ENCODE results near the gene B3GNT9. TPM values are rescaled to one million over a fixed set of nuclear protein-coding genes. Genes with fewer than 3 reads are reported as not detected.

Gene B3GNT9
- total and polyA plus RNA-seq, 2 of the 8 experiments (the other 6 are each of a cell fraction or from before 2014, with no cell fraction given), result 3.5 to 9.0 TPM

DNA sequence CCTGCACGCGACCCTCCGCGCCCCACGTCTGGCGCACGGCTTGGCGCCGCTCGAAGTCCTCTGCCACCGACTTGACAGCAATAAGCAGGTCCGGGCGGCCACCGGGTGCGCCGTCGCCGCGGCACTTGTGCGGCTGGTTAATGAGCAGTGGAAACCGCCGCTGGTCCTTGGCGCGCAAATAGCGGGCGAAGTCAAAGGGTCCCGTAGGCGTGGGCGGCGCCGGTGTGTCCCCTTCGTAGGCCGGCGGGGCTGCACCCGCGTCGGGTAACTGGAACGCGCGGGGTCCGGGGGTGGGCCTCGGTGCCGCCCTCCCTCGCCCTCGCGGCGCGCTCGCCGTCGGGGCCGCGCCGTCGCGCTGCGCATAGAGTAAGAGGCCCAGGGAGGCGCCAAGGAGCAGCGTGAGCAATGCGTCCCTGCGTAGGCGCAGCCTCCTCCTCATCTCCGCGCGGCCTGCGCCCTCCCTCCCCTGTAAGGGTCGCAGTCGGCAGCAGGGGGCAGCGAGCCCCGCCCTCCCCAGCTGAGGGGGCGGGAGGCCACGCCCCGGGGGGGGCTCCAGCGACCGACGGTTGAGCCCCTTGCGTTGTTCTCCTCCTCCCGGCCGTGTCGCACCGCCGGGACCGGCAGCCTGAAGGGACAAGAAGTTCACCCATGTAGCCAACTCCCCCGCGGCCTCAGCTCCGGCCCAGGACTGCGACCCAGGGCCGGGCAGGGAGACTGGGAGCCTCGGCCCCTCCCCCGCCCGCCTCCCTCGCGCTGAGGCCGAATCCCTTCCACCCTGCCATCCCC, 558 bp downstream of the B3GNT9 start:
- Histone ChIP-seq H4K20me1 (replicated peaks in 1 of 2; ENCODE audit: control insufficient read depth in 1 of 2, insufficient read depth in 2 of 2, low read length in 2 of 2) (peaks cover 3 to 26% of the 10 kb centered on the region in 2 experiments), H4K5ac (ENCODE audit: insufficient read length, low read depth, low read length) (peak overlapping the region; percentile 83), H3K4me3 (ENCODE audit: extremely low read depth in 1 of 4, insufficient read depth in 2 of 4, low read depth in 3 of 4, low read length in 4 of 4) (peak overlapping the region; percentile 62 to 75 (median 72)), H3K9me3 (ENCODE audit: insufficient read depth in 2 of 2, low read depth in 1 of 2, low read length in 1 of 2) (no peaks in the 10 kb centered on the region; a peak in 1 of 4 replicates), H3K23ac (ENCODE audit: insufficient read length) (no peak overlapping the region), H3K79me2 (ENCODE audit: control insufficient read depth in 1 of 2, insufficient read depth in 2 of 2, low read length in 2 of 2) (no peaks in the 10 kb centered on the region), H3K56ac (replicated peaks; ENCODE audit: insufficient read length, low read depth, low read length) (peak overlapping the region; percentile 39), H2AK5ac (ENCODE audit: low read depth, low read length) (no peak overlapping the region), H3K27me3 (replicated peaks in 1 of 4; ENCODE audit: control insufficient read depth in 3 of 4, extremely low read depth in 1 of 4, insufficient read depth in 3 of 4, low read length in 3 of 4) (peaks cover 27 to 49% (median 41%) of the 10 kb centered on the region in 4 experiments), H3K4ac (replicated peaks; ENCODE audit: insufficient read length, low read depth, low read length) (no peak overlapping the region), H3K9ac (replicated peaks in 1 of 4; ENCODE audit: extremely low read depth in 1 of 4, low read depth in 3 of 4, low read length in 3 of 4) (peak overlapping the region in 2 of 4 experiments; percentile 42 to 45; a peak in 2 of 7 replicates), H3K79me1 (ENCODE audit: low read depth, low read length) (no peaks in the 10 kb centered on the region), H3K4me2 (ENCODE audit: insufficient read depth in 1 of 2, low read depth in 2 of 2, low read length in 2 of 2) (peak overlapping the region; percentile 80 to 92), H2BK120ac (replicated peaks; ENCODE audit: low read depth, low read length) (no peak overlapping the region), H2BK5ac (ENCODE audit: low read depth, low read length) (no peak overlapping the region; the same call in 1 of the 2 replicates), H3K14ac (ENCODE audit: insufficient read length) (no peak overlapping the region), H2AFZ (ENCODE audit: low read length) (no peak overlapping the region; the same call in 1 of the 2 replicates), H4K91ac (replicated peaks; ENCODE audit: insufficient read length, low read length) (no peak overlapping the region), H3K27ac (ENCODE audit: low read depth, low read length) (no peak overlapping the region), H4K8ac (ENCODE audit: extremely low read depth, insufficient read depth, low read length) (peak overlapping the region; percentile 96), H2BK12ac (ENCODE audit: low read depth, low read length) (no peak overlapping the region), H3K18ac (ENCODE audit: extremely low read depth, low read length) (peak overlapping the region; percentile 97; the same call in 1 of the 2 replicates), H3K4me1 (replicated peaks in 1 of 4; ENCODE audit: control insufficient read depth in 3 of 4, insufficient read depth in 4 of 4, low read length in 3 of 4) (peaks cover 0 to 11% (median 9%) of the 10 kb centered on the region in 4 experiments; a peak in 5 of 7 replicates), H3K36me3 (ENCODE audit: control insufficient read depth in 2 of 4, insufficient read depth in 4 of 4, low read length in 3 of 4) (peaks cover 11 to 18% (median 16%) of the 10 kb centered on the region in 4 experiments; a peak in 5 of 8 replicates), H2BK20ac (ENCODE audit: low read length) (no peak overlapping the region), H2BK15ac (ENCODE audit: low read length) (no peak overlapping the region), H3K23me2 (ENCODE audit: low read depth, low read length) (peaks cover 17% of the 10 kb centered on the region; the same call in 1 of the 2 replicates)
- POLR2A ChIA-PET (ENCODE audit: partially characterized antibody), result interaction anchor here (0.9 to 2.5 kb wide), 10 partner anchors 10 to 175 kb away, joined by 3 to 12 read pairs (median 5); partner anchors contain the start of genes FBXL8, HSF4 and TRADD
- 5% methylated on average over 44 of the region's 94 CpGs; no CpG with 5 or more reads in 1 of the 2 experiments for WGBS, 2 experiments (ENCODE audit: extremely low coverage in 1 of 2, insufficient coverage in 1 of 2, insufficient read length in 1 of 2, insufficient replicate concordance in 2 of 2, low coverage in 1 of 2, low lambda C conversion rate in 2 of 2, missing lambda C conversion rate in 1 of 2)
- FAIRE-seq, result no peak
- DNase-seq (ENCODE audit: low read depth in 1 of 2, low spot score in 2 of 2), result peak in 1 of 2 experiments; percentile 94
- CTCF ChIA-PET (ENCODE audit: partially characterized antibody), result interaction anchor here (0.6 to 14.1 kb wide), 25 partner anchors 9 to 364 kb away, joined by 3 to 291 read pairs (median 4); partner anchors contain the start of genes CES3, FBXL8, HSF4 and NOL3
- TF ChIP-seq CTBP2 (IDR thresholded peaks at IDR 0.05; ENCODE audit: borderline replicate concordance, insufficient read depth, insufficient read length, low read length) (no peak), SAP30 (IDR thresholded peaks at IDR 0.05; ENCODE audit: insufficient read depth, insufficient replicate concordance, low read length) (no peak), RFX5 (IDR thresholded peaks at IDR 0.05; ENCODE audit: borderline replicate concordance, low read depth, low read length) (no peak), HDAC2 (IDR thresholded peaks at IDR 0.05; ENCODE audit: borderline replicate concordance in 1 of 2, low read depth in 2 of 2, low read length in 2 of 2) (no peak), CHD1 (IDR thresholded peaks at IDR 0.05; ENCODE audit: low read depth, low read length) (no peak), ASH2L (IDR thresholded peaks at IDR 0.05; ENCODE audit: low read length) (peak; percentile 86), SRF (IDR thresholded peaks at IDR 0.05; ENCODE audit: low read depth, low read length) (0 out of 2 replicates have a peak, but pooled peaks have one; percentile 9), KDM1A (IDR thresholded peaks at IDR 0.05; ENCODE audit: borderline replicate concordance, low read length) (no peak; the same call in 1 of the 2 replicates), HDAC6 (IDR thresholded peaks at IDR 0.05; ENCODE audit: low read depth, low read length) (no peak), TCF12 (IDR thresholded peaks at IDR 0.05; ENCODE audit: low read depth, low read length) (no peak), JUND (IDR thresholded peaks at IDR 0.05; ENCODE audit: low read length) (no peak)
